HEK293 (cell line): ENCODE data around the gene B4GAT1.
A peak's percentile ranks its signal among the peaks of the same experiment; 100 is the strongest.

Experiments
- CTCF ChIA-PET: fragments of 350-600 bp; formaldehyde crosslinking; extraction: SDS; loops from one replicate; lab custom pipeline; 2021; ENCODE audit warnings: antibody characterized with exemption; lab: Yijun Ruan, JAX
- POLR2A ChIA-PET: fragments of 300-600 bp; formaldehyde crosslinking; extraction: SDS; loops from one replicate; lab custom pipeline; 2020; ENCODE audit warnings: antibody characterized with exemption, inconsistent platforms; lab: Yijun Ruan, JAX
- H3K27ac ChIP-seq: fragments of 200-500 bp; sonication (Bioruptor generic); 2 replicates; pipeline ENCODE4 v1.5.1; 2014; ENCODE audit warnings: low read depth, low read length, control low read depth, inconsistent platforms; ENCODE audit errors: extremely low read depth
- H3K36me3 ChIP-seq, 2 experiments: fragments of 200-500 bp in 1 of 2; sonication (Bioruptor generic) in 1 of 2; 1 replicate in 1 of 2; 2 replicates in 1 of 2; pipeline ENCODE4 v1.5.1; 2014 to 2017; ENCODE audit warnings: inconsistent platforms in 2 of 2, low read length in 2 of 2; ENCODE audit not compliant: control insufficient read depth in 2 of 2, insufficient read depth in 1 of 2
- H3K4me1 ChIP-seq: fragments of 200-500 bp; sonication (Bioruptor generic); 2 replicates; pipeline ENCODE4 v1.5.1; 2014; ENCODE audit warnings: mild to moderate bottlenecking, low read length, inconsistent platforms; ENCODE audit not compliant: control insufficient read depth, insufficient read depth
- H3K4me3 ChIP-seq: 2 replicates; pipeline ENCODE4 v1.5.1; 2011; ENCODE audit warnings: low read depth, mild to moderate bottlenecking, control low read depth, low read length, moderate library complexity
- H3K9me3 ChIP-seq: fragments of 200-500 bp; sonication (Bioruptor generic); 2 replicates; pipeline ENCODE4 v1.5.1; 2014; ENCODE audit warnings: low read depth, low read length, inconsistent platforms; ENCODE audit not compliant: control insufficient read depth, insufficient read depth
- CTCF ChIP-seq: fragments of 450-650 bp; formaldehyde crosslinking; IDR thresholded peaks from 2 replicates; pipeline ENCODE4 v1.5.1; 2016; ENCODE audit warnings: missing biosample characterization, missing genetic modification characterization
- GLI4 ChIP-seq: fragments of 450-650 bp; formaldehyde crosslinking; IDR thresholded peaks from 2 replicates; pipeline ENCODE4 v1.5.1; 2016; ENCODE audit warnings: missing biosample characterization, missing genetic modification characterization
- KLF7 ChIP-seq: fragments of 450-650 bp; formaldehyde crosslinking; IDR thresholded peaks from 2 replicates; pipeline ENCODE4 v1.5.1; 2016; ENCODE audit warnings: missing biosample characterization, missing genetic modification characterization, borderline replicate concordance
- ZIC2 ChIP-seq: fragments of 450-650 bp; formaldehyde crosslinking; IDR thresholded peaks from 2 replicates; pipeline ENCODE4 v1.5.1; 2016; ENCODE audit warnings: missing biosample characterization, missing genetic modification characterization
- ZNF140 ChIP-seq: fragments of 450-650 bp; formaldehyde crosslinking; IDR thresholded peaks from 2 replicates; pipeline ENCODE4 v1.5.1; 2016; ENCODE audit warnings: missing biosample characterization, missing genetic modification characterization
- ZNF214 ChIP-seq: fragments of 450-650 bp; formaldehyde crosslinking; IDR thresholded peaks from 2 replicates; pipeline ENCODE4 v1.5.1; 2017; ENCODE audit warnings: missing biosample characterization, mild to moderate bottlenecking, missing genetic modification characterization, borderline replicate concordance
- ZNF23 ChIP-seq: fragments of 450-650 bp; formaldehyde crosslinking; IDR thresholded peaks from 2 replicates; pipeline ENCODE4 v1.5.1; 2016; ENCODE audit warnings: missing biosample characterization, missing genetic modification characterization, borderline replicate concordance
- ZNF394 ChIP-seq: fragments of 450-650 bp; formaldehyde crosslinking; IDR thresholded peaks from 2 replicates; pipeline ENCODE4 v1.5.1; 2016; ENCODE audit warnings: missing biosample characterization, missing genetic modification characterization, mild to moderate bottlenecking, moderate library complexity, borderline replicate concordance
- ZNF449 ChIP-seq: fragments of 450-650 bp; formaldehyde crosslinking; IDR thresholded peaks from 2 replicates; pipeline ENCODE4 v1.5.1; 2017; ENCODE audit warnings: missing biosample characterization, mild to moderate bottlenecking, missing genetic modification characterization, moderate library complexity
- ZNF488 ChIP-seq: fragments of 450-650 bp; formaldehyde crosslinking; IDR thresholded peaks from 2 replicates; pipeline ENCODE4 v1.5.1; 2016; ENCODE audit warnings: missing biosample characterization, missing genetic modification characterization
- ZNF776 ChIP-seq: fragments of 450-650 bp; formaldehyde crosslinking; IDR thresholded peaks from 2 replicates; pipeline ENCODE4 v1.5.0; 2017; ENCODE audit warnings: missing biosample characterization, missing genetic modification characterization, borderline replicate concordance
- ZSCAN4 ChIP-seq: fragments of 450-650 bp; formaldehyde crosslinking; IDR thresholded peaks from 2 replicates; pipeline ENCODE4 v1.5.1; 2017; ENCODE audit warnings: missing biosample characterization, missing genetic modification characterization
- ZSCAN5A ChIP-seq: fragments of 450-650 bp; formaldehyde crosslinking; IDR thresholded peaks from 2 replicates; pipeline ENCODE4 v1.5.1; 2016; ENCODE audit warnings: missing biosample characterization, missing genetic modification characterization

Gene B4GAT1

GRCh38 chr11:66363805-66364535 lies 16.5 kb upstream of the B4GAT1 start:
- peak; percentile 71 for TF ChIP-seq ZIC2 (tag by site-specific recombination)
- peak; percentile 51 for TF ChIP-seq CTCF
- TF ChIP-seq ZNF488 (tag by site-specific recombination), result no peak
- peak; percentile 54 for TF ChIP-seq ZNF449 (tag by site-specific recombination)
- TF ChIP-seq GLI4 (tag by site-specific recombination), result no peak
- no peak for TF ChIP-seq ZNF776
- 0 out of 2 replicates have a peak, but pooled peaks have one; percentile 14 for TF ChIP-seq ZSCAN5A (tag by site-specific recombination)
- TF ChIP-seq ZNF140 (tag by site-specific recombination), result no peak
- POLR2A ChIA-PET, result interaction anchor here (0.6 to 2.2 kb wide), 3 partner anchors 8 to 20 kb away, joined by 3 to 7 read pairs (median 5); partner anchors contain the start of gene SLC29A2
- CTCF ChIA-PET, result interaction anchor here (0.6 to 5.6 kb wide), 27 partner anchors 8 to 1063 kb away, joined by 3 to 58 read pairs (median 4); partner anchors contain the start of genes BRMS1 and SLC29A2
- H3K9me3 ChIP-seq, result no peaks in the 10 kb centered on the region
- H3K4me3 ChIP-seq, result no peak overlapping the region
- H3K4me1 ChIP-seq, result no peaks in the 10 kb centered on the region
- peaks cover 0 to 55% of the 10 kb centered on the region in 2 experiments; a peak in 1 of 3 replicates for H3K36me3 ChIP-seq
- no peak overlapping the region for H3K27ac ChIP-seq

- peaks cover 0 to 47% of the 10 kb centered on the region in 2 experiments; a peak in 1 of 3 replicates for H3K36me3 ChIP-seq
Measured at GRCh38 chr11:66363187-66363601, 15.8 kb upstream of the B4GAT1 start.

More at GRCh38 chr11:66363187-66363601, 15.8 kb upstream of the B4GAT1 start:
- Histone ChIP-seq H3K4me1 (no peaks in the 10 kb centered on the region), H3K9me3 (no peaks in the 10 kb centered on the region), H3K27ac (no peak overlapping the region), H3K4me3 (no peak overlapping the region)
- no peak for TF ChIP-seq ZNF23
- TF ChIP-seq ZNF214, result no peak
- no peak for TF ChIP-seq ZNF394 (tag by site-specific recombination)
- no peak for TF ChIP-seq KLF7 (tag by site-specific recombination)
- no peak for TF ChIP-seq ZSCAN4 (tag by site-specific recombination)
- ChIA-PET CTCF (interaction anchor here (0.6 to 5.6 kb wide), 25 partner anchors 8 to 1063 kb away, joined by 3 to 58 read pairs (median 4); partner anchors contain the start of genes BRMS1 and SLC29A2), POLR2A (interaction anchor here (0.6 to 2.2 kb wide), 3 partner anchors 9 to 19 kb away, joined by 3 to 7 read pairs (median 4); partner anchors contain the start of gene SLC29A2)
